ENCODE results near the gene GASK1A.
A peak's percentile ranks its signal among the peaks of the same experiment; 100 is the strongest.

The GASK1A gene

DNA sequence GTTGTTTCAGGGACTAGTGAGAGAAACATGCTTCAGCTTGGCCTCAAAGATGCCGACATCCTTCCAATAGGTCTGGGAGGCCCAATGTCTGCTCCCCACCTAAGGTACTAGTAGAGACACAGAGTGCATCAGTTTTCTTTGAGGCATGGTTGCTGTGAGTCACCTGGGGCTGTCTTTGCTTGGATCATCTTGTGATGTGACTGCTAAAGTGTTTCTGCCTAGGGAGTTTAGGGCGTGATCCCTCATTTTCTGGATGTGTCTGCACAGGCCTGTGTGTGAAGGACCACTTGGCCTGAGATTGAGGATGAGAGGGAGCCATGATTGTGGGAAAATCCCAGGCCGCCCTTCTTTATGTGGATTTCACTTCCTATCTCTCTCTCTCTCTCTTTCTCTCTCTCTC, 4.8 kb downstream of the GASK1A start:
- DNase-seq: no peak

DNA sequence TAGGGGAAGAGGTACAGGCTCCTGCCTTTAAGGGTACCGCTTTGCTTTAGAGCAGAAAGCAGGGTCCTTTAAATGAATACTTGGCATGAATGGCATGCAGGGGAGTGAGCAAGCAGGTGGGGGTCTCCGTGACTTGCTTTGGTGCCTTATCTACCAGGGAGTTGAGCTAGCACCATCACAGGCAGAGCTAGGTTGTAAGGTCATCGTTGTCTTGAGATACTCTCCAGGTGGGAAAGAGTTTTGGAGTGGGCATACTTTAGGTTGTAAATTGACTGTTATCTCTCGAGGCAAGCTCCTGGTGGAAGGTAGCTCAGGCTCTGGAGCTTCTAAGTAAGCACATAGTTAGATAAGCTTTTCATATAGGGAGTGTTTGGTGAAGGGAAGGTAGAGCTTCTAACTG, 5.6 kb downstream of the GASK1A start:
- no peak for DNase-seq

DNA sequence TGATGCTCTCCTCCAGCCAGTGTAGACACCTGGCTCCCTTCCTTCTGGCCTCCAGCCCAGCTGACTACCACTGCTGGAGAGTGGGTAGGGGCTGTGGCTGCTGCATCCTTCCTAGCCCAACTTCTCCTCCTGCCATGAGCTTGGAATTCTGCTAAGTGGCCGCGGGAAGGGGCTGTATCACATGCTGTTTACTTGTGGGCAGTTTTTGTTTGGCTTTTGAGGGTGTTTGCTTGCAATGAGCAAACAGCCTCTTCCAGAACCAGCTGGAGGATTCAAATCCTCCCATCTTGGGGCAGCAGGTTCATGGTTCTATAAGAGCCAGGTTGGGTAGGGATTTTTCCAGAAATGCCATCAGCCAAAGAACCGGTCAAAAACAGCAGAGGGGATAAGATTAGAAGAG, 9.0 kb downstream of the GASK1A start:
- DNase-seq: no peak

DNA sequence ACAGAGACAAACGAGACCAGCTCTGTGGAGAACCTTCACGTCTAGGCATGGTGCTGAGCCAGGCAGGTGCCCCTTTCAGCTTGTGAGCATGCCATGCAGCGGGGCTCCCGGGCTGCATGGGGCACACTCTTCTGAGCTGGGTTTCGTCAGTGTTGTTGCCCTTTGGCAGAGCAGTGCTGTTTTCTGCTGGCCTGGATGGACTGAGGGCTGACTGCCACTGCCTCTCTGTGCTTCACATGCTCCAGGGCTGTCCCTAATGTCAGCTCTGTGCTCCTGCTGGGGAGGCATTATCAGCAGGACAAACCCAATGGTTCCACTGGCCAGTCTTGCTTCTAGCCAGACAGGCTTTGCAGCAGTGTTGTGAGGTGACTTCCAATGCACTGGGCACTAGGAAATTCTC, 9.5 kb downstream of the GASK1A start:
- DNase-seq: no peak

DNA sequence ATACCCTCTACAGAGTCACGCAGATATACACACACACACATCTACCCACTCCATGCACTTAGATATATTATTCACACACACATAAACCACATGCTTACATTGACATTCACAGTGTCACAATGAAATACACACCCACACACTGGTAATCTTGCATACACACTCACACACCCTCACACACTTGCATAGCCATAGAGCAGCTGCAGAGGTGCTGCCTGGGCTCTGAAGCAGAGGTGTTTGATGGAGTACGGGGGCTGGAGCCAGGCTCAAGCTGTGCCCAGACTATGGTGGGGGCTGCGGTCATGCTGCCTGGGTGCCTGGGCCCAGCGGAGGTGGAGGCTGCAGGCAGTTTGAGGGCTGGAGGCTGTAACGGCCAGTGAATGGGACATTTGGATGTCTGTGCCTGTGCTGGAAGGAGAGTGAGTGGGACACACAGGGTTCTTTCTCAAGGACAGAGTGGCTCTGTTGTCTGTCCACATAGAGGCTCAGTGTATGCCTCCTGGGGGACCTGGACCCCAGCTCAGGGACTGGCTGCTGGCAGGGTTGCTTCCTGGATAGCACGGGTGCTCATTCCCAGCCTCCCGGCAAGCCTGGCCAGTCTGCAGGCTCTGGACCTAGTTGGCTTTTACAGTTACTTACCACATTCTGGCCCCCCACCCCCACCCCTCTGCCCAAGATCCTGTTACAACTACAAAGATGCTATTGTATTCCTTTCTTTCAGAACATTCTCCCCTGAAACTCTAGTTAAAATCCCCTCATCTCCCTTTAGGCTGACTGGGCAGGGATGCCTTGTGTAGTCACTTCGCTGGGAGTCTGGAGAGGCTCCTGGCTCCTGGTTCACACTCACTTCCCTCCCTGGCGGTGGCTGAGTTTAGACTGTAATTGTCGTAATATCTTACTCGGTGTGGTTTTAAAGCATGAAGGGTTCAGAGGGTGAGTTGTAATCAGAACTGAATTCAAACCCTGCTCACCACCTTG, 12.5 kb downstream of the GASK1A start:
- DNase-seq: no peak

DNA sequence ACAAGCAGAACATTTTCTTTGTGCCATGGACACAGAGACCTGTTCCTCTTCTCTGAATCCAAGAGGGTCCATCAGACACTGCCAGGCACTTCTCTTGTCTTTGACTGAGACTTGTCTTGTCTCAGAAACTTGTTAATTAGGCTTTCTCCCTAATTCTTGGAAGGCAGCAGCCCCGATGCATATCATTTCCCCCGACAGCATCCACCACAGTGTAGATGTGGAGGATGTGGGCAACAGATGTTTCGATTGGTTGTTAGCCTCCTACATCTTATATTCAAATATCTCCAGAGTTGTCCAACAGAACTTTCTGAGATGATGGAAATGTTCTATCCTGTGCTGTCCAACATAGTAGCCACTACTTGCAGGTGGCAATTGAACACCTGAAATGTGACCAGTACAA, 15.5 kb downstream of the GASK1A start:
- no peak for DNase-seq

DNA sequence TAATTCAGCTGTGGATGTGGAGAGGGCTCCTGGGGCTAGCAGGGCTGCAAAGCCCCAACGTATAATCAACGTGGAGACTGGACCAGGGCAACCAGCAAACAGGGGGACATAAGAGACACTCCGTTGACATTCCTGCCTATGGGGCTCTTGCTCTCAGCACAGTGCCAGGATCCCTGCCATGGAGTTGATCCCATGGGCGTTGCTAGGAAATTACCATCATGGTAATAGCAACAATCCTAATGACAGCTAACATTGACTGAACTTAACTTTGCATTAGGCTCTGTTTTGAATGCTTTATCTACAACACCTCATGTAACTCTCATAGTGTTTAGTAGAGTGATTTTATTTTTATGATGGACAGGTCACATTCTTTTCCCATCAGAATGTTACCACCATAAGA, 16.9 kb downstream of the GASK1A start:
- no peak for DNase-seq

DNA sequence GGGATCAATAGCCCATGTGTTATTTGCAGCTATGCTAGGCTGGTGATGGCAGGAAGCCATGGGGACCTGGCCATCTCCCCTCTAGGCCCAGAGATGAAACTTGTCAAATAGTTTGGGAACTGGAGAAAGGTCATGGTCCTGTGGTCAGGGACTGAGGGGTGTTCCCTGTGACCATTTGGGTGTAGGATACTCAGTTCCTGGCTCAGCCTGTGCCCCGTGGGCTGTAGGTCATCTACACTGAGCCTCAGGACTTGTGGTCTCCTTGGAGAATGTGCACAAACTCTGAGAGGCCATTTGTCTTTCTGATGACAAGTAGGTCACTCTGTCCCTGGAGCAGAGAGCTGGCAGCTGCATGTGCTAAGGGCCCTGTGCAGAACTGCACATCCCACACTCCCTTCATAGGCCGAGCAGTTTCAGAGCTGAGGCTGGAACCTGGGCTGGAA, 17.5 kb downstream of the GASK1A start:
- DNase-seq: no peak

DNA sequence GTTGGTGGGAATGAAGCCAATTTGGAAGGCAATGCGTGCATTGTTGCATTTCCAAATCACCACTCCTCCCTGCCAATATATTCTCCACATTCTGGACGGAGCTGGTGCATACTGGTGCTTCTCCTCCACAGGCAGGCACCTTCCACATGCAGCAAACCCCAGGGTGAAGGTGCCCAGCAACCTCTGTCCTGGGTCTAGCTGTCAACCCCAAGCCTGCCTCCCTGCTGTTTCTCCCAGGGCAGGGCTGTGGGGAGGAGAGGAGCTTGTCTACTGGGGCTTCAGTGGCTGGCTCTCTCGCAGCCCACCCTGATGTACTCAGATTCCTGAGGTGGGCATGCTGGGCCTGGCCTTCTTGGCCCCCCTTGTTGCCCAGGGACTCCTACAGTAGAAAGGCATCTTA, 20.1 kb downstream of the GASK1A start:
- no peak for DNase-seq

DNA sequence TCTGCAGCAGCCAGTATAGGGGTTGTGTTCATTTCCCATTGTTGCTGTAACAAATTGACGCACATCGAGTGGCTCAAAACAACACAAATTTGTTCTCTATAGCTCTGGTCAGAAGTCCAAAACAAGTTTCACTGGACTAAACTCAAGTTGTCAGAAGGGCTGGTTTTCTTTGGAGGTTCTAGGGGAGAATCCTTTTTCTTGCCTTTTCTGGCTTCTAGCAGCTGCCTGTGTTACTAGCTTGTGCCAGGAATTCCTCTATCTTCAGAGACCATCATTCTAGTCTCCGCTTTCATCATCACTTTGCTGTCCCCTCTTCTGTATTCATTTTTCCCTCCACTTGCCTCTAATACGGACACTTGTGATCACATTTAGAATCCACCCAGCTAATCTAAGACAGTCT, 20.5 kb downstream of the GASK1A start:
- no peak for DNase-seq

DNA sequence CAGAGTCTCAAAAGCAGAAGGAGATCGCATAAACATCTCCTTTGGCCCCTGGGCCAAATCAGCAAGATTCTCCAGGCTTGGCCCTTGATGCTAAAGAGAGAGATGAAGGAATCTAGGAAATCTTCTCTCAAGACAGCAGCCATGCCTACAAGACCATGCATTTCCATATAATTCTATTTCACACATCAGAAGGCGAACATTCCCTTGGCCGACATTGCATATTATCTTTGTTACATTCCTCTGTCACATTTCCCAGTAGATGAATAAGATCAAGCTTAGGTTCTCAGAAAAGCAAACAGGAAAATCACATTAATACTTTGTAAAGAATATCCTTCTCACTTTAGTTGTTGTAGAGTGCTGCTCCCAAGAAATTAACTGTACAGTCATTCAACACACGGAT, 21.3 kb downstream of the GASK1A start:
- DNase-seq: no peak

DNA sequence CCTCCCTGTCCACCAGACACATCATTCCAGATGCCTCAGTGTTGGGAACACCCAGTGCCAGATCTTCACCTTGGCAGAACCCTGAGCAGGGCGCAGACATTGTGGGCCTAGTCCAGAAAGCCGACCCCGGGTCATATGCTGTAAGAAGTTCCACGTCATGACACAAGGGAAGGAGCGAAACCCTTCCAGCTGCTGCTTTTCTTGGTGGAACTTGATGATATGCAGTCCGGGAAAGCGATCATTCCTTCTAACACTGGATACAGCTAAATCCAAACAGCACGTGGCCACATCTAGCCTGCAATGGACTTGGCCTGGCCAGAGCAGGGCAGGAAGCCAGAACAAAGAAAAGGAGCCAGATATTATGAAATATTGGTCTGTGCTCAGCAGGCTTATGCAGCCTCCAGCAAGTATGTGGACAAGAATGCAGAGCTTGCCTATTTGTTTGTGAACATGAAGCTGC, 22.0 kb downstream of the GASK1A start:
- DNase-seq: no peak

DNA sequence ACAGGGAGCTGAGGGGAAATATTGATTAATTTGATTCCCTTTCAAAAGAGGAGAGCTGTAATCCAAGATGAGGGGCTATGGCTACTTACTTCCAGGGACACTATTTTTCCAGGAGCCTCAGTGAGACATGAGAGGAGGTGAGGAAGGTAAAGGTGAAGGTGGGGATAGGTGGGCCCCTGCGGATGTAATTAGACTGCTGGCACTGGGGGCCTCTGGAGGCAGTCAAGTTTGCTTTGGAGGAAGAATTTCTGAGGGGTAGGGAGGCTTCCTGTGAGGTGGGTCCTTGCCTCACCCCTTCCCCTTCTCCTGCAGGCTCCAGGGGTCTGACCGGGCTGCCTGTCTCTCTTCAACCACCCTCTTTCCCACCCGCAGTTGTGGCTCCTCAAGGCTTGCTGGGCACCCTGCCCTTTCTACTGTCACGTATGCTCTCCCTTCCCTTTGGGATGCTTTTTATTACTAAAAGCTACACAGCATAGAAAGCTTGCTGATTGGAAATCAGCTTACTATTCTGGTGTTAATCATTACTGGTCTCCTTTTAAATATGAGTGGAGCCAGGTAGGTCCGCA, 22.5 kb downstream of the GASK1A start:
- no peak for DNase-seq

DNA sequence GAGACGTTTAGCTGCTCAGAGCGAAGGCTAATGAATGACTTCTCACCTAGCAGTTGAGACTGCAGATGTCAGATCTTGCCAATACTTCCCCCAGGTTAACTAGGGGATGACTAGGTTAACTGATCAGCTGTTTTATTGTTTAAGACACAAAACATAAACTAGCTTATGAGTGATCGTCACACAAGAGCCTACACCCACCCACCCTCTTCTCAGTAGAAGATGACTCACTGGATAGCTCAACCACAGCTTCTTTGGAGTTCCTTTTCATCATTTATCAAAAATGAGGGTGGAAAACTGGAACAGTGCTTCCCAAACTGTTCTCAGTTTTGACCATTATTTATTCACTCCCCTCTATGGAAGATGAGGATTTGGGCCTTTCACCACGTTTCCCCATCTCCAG, 25.2 kb downstream of the GASK1A start:
- no peak for DNase-seq

DNA sequence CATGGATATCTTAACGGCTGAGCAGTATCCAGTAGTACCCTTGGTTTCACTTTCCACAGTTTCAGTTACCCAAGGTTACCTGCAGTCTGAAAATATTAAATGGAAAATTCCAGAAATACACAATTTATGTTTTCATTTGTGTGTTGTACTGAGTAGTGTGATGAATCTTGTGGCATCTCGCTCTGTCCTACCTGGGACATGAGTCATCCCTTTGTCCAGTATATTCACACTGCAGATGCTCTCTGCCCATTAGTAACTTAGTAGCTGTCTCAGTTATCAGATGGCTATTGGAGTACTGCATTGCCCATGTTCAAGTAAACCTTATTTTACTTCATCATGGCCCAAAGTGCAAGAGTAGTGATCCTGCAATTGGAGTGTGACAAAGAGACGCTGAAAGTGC, 26.1 kb downstream of the GASK1A start:
- DNase-seq: no peak

DNA sequence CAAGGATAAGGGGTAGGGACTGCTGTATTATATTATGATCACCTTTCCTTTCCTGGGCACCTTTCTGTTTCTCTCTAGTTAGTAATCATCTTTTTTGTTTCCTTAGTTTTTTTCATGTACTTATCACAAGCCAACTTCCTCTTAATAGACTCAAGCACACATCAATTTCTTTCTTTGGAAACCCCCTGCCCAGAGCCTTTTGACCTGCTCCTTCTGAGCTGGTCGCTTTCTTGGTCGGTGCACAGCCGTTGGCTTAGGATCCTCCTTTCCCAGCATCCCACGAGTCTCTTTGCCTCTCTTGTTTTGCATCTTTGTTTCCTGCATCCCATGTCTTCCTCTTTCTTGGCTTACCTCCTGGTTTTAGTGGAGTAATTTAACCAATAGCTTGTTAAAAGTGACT, 26.9 kb downstream of the GASK1A start:
- no peak for DNase-seq

DNA sequence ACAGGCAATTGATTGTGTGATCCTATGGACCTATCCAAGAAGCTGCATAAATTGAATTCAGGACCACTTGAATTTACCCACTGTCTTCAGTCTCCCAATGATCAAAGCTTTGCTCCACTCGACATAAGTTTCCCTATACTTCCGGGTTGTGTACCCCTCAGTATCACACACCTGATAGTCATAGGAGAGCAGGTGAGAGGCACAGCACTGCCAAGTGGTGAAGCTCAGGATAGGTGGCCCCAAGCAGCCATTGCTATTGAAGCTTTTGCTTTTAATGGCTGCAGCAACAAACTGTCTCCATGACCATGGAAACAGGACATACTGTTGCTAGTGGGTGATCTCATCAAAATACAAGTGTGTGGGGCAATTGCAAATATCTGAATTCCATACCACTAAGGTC, 27.7 kb downstream of the GASK1A start:
- no peak for DNase-seq

DNA sequence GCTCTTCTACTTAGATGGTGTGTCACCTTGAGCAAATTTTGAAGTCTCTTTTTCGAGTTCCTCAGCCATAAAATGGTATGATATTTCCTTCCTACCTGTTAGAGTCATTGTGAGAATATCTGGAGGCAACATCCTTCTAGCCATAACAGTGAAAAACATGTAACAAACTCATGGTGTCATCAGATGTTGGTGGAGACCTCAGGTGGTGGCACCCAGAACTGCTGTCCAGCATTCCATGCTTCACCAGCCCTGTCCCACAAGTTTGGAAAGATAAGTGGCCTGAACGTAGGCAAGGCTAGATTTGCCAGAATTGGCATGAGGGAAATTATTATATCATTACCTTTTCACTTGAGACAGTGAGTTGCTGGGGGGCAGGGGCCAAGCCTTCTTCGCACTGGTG, 30.4 kb downstream of the GASK1A start:
- DNase-seq: no peak

DNA sequence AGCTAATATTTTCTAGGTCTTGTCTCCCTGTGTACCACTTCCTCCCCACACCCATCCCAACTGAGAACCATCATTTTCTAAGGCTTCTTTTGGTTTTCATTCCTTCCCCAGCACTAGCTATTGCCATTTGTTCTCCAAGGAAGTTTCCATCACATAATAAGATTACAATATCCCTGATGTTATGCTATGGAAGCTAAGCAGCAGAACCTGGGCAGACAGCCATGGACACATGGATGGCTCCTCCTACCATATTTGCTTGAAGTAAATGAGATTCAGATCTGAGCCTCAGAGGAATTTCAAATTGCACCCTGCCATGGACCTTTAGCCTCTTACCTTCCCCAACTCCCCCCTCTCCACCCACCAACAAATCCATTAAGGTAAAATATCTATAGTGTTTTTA, 31.5 kb downstream of the GASK1A start:
- no peak for DNase-seq

DNA sequence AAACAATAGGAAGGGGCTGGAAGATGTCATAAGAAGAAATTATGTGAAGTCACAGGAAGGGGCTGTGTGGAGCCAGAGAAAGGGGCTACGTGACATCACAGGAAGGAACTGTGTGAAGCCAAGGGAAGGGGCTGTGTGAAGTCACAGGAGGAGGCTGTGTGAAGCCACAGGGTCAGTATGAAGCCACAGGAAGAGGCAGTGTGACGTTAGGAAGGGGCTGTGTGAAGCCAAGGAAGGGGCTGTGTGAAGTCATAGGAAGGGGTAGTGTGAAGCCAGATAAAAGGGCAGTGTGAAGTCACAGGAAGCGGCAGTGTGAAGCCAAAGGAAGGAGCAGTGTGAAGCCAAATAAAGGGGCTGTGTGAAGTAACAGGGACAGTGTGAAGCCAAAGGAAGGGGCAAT, 32.5 kb downstream of the GASK1A start:
- peak; percentile 33 for DNase-seq

DNA sequence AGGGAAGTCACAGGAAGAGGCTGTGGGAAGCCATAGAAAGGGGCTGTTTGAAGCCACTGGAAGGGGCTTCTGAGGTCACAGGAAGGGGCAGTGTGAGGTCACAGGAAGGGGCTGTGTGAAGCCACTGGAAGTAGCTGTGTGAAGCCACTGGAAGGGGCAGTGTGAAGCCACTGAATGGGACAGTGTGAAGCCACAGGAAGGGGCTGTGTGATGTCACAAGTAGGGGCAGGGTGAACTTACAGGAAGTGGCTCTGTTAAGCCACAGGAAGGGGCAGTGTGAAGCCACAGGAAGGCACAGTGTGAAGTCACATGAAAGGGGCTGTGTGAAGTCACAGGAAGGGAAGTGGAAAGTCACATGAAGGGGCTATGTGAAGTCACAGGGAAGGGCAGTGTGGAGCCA, 33.1 kb downstream of the GASK1A start:
- peak; percentile 34 for DNase-seq

DNA sequence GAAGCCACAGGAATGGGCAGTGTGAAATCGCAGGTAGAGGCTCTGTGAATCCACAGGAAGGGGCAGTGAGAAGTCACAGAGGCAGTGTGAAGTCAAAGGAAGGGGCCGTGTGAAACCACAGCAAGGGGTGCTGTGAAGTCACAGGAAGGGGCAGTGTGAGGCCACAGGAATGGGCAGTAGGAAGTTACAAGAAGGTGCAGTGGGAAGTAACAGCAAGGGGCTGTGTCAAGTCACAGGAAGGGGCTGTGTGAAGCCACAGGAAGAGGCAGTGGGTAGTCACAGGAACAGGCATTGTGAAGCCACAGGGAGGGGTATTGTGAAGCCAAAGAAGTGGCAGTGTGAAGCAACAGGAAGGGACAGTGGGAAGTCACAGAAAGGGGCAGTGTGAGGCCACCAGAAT, 34.1 kb downstream of the GASK1A start:
- DNase-seq: no peak

DNA sequence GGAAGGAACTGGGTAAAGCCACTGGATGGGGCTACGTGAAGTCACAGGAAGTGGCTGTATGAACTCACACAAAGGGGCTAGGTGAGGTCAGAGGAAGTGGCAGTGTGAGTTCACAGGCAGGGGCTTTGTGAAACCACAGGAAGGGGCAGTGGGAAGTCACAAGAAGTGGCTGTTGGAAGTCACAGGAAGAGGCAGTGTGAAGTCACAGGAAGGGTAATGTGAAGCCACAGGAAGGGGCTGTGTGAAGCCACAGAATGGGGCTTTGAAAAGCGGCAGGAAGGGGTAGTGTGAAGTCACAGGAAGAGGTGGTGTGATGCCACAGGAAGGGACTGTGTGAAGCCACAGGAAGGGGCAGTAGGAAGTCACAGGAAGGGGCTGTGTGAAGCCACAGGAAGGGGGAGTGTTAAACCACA, 34.6 kb downstream of the GASK1A start:
- peak; percentile 68 for DNase-seq

DNA sequence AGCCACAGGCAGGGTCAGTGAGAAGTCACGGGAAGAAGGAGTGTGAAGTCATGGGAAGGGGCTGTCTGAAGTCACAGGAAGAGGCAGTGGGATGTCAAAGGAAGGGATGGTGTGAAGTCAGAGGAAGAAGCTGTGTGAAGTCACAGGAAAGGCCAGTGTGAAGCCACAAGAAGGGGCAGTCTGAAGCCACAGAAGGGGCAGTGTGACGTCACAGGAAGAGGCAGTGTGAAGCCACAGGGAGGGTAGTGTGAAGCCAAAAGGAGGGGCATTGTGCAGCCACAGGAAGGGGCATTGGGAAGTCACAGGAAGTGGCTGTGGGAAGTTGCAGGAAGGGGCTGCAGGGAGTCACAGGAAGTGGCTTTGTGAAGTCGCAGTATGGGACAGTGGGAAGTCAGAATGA, 35.1 kb downstream of the GASK1A start:
- no peak for DNase-seq

DNA sequence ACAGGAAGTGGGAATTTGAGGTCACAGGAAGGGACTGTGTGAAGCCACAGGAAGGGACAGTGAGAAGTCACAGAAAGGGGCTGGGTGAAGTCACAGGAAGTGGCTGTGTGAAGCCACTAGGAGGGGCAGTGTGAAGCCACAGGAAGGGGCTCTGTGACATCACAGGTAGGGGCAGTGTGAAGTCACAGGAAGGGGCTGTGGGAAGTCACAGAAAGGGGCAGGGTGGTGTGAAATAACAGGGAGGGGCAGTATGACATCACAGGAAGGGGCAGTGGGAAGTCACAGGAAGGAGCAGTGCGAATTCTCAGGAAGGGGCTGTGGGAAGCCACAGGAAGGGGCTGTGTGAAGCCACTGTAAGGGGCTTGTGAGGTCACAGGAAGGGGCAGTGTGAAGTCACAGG, 35.8 kb downstream of the GASK1A start:
- peak; percentile 47 for DNase-seq

All from CD4-positive, alpha-beta T cell treated with Interleukin-21 for 1 hour (primary cell).